ENCODE measurements around the gene RUNX1. TPM values are rescaled to one million over a fixed set of nuclear protein-coding genes. Genes with fewer than 3 reads are reported as not detected.

RUNX1 gene
- total RNA-seq, 6 experiments from 2014 or later, result 2.9 to 18.3 (median 4.3) TPM

GRCh38 chr21:34973685-34974084 lies 75.4 kb downstream of the RUNX1 start:
- H3K9me3 ChIP-seq, result no peaks in the 10 kb centered on the region
- H3K36me3 ChIP-seq, result no peaks in the 10 kb centered on the region
- ATAC-seq (no peak), DNase-seq (no peak)
- peaks cover 0 to 10% (median 0%) of the 10 kb centered on the region in 4 donors for H3K4me1 ChIP-seq
- no peak overlapping the region for H3K27ac ChIP-seq
- no peaks in the 10 kb centered on the region for H3K27me3 ChIP-seq
- no peak overlapping the region for H3K4me3 ChIP-seq
- TF ChIP-seq POLR2A (IDR thresholded peaks at IDR 0.05) (no peak), CTCF (IDR thresholded peaks at IDR 0.05) (no peak)
- intact Hi-C loops (cut with DNase I), result no loop called here
- 86% methylated on average over 3 of the region's 3 CpGs for WGBS (ENCODE audit: insufficient coverage, low coverage, low lambda C conversion rate, missing lambda C conversion rate)

- ATAC-seq, result no peak
- 75% methylated on average over 1 of the region's 1 CpG for WGBS (ENCODE audit: insufficient coverage, low coverage, low lambda C conversion rate, missing lambda C conversion rate)
- Histone ChIP-seq H3K27ac (no peak overlapping the region), H3K4me1 (peaks cover 0 to 10% (median 0%) of the 10 kb centered on the region in 4 donors), H3K9me3 (no peaks in the 10 kb centered on the region), H3K36me3 (no peaks in the 10 kb centered on the region), H3K27me3 (no peaks in the 10 kb centered on the region), H3K4me3 (no peak overlapping the region)
- TF ChIP-seq CTCF (IDR thresholded peaks at IDR 0.05) (no peak), POLR2A (IDR thresholded peaks at IDR 0.05) (no peak)
- DNase-seq, result no peak
- intact Hi-C loops (cut with DNase I), result no loop called here
Observed at GRCh38 chr21:34971656-34972055, 77.4 kb downstream of the RUNX1 start.

- DNase-seq (no peak), ATAC-seq (no peak)
- Histone ChIP-seq H3K9me3 (no peaks in the 10 kb centered on the region), H3K27ac (no peak overlapping the region), H3K36me3 (no peaks in the 10 kb centered on the region), H3K4me1 (peaks cover 0 to 10% (median 0%) of the 10 kb centered on the region in 4 donors), H3K4me3 (no peak overlapping the region), H3K27me3 (no peaks in the 10 kb centered on the region)
- intact Hi-C loops (cut with DNase I), result no loop called here
- TF ChIP-seq CTCF (IDR thresholded peaks at IDR 0.05), result no peak
- TF ChIP-seq POLR2A (IDR thresholded peaks at IDR 0.05), result no peak
- 71% methylated on average over 4 of the region's 4 CpGs for WGBS (ENCODE audit: insufficient coverage, low coverage, low lambda C conversion rate, missing lambda C conversion rate)
Observed at GRCh38 chr21:34970566-34970965, 78.5 kb downstream of the RUNX1 start.

- intact Hi-C loops (cut with DNase I), result no loop called here
- DNase-seq (no peak), ATAC-seq (no peak)
- no peak for TF ChIP-seq POLR2A (IDR thresholded peaks at IDR 0.05)
- TF ChIP-seq CTCF (IDR thresholded peaks at IDR 0.05), result no peak
- Histone ChIP-seq H3K27ac (no peak overlapping the region), H3K36me3 (no peaks in the 10 kb centered on the region), H3K27me3 (no peaks in the 10 kb centered on the region), H3K4me1 (peaks cover 0 to 10% (median 0%) of the 10 kb centered on the region in 4 donors), H3K4me3 (no peak overlapping the region), H3K9me3 (no peaks in the 10 kb centered on the region)
- 70% methylated on average over 2 of the region's 2 CpGs for WGBS (ENCODE audit: insufficient coverage, low coverage, low lambda C conversion rate, missing lambda C conversion rate)
Observed at GRCh38 chr21:34970167-34970500, 79.0 kb downstream of the RUNX1 start.

Measured in right lobe of liver (tissue), 6 donors.